Spleen (tissue), 11 donors: ENCODE results near the gene AGPAT3. TPM values are rescaled to one million over a fixed set of nuclear protein-coding genes. Genes with fewer than 3 reads are reported as not detected.
"Not testable (repeated sequence)": the region's sequence is repeated elsewhere in the genome, so short reads cannot be mapped to it uniquely, and the experiment has no call there.

ENCODE experiments used
- DNase-seq: peaks from one replicate; pipeline ENCODE4 v3.0.0-alpha.2; 2020
- H3K27ac ChIP-seq, 8 donors: fragments of 200-600 bp; sonication (generic) in 7 of 8; 1 replicate in 4 of 8; 2 replicates in 4 of 8; pipeline versions ENCODE4 v1.5.0 to v1.8.0; 2016 to 2021; ENCODE audit warnings: inconsistent platforms in 4 of 8, mild to moderate bottlenecking in 4 of 8, moderate library complexity in 1 of 8
- H3K27me3 ChIP-seq, 7 donors: fragments of 200-600 bp; sonication (generic) in 6 of 7; replicated peaks in 1 of 7; 1 replicate in 4 of 7; 2 replicates in 3 of 7; pipeline versions ENCODE4 v1.5.0 to v1.8.0; 2016 to 2021; ENCODE audit warnings: inconsistent platforms in 3 of 7, mild to moderate bottlenecking in 1 of 7
- H3K36me3 ChIP-seq, 6 donors: fragments of 200-600 bp; sonication (generic) in 5 of 6; 1 replicate in 4 of 6; 2 replicates in 2 of 6; pipeline versions ENCODE4 v1.5.0 to v1.8.0; 2016 to 2021; ENCODE audit warnings: inconsistent platforms in 2 of 6
- H3K4me1 ChIP-seq, 6 donors: fragments of 200-600 bp; sonication (generic) in 5 of 6; 1 replicate in 3 of 6; 2 replicates in 3 of 6; pipeline versions ENCODE4 v1.5.0 to v1.8.0; 2016 to 2021; ENCODE audit warnings: inconsistent platforms in 3 of 6
- H3K4me3 ChIP-seq, 8 donors: fragments of 200-600 bp; sonication (generic) in 7 of 8; 1 replicate in 4 of 8; 2 replicates in 4 of 8; pipeline versions ENCODE4 v1.5.0 to v1.8.0; 2016 to 2021; ENCODE audit warnings: inconsistent platforms in 4 of 8, mild to moderate bottlenecking in 4 of 8, moderate library complexity in 2 of 8
- H3K9me3 ChIP-seq, 8 donors: fragments of 200-600 bp; sonication (generic) in 7 of 8; 1 replicate in 4 of 8; 2 replicates in 4 of 8; pipeline versions ENCODE4 v1.5.0 to v1.8.0; 2016 to 2021; ENCODE audit warnings: inconsistent platforms in 4 of 8
- CTCF ChIP-seq, 11 experiments: fragments of 200-600 bp in 7 of 11; fragments of 450-650 bp in 4 of 11; sonication (generic) in 4 of 11; IDR thresholded peaks in 8 of 11; conservative IDR thresholded peaks in 3 of 11; 1 replicate in 7 of 11; 2 replicates in 4 of 11; pipeline versions ENCODE4 v1.4.0 to v1.8.0; 2016 to 2021; ENCODE audit warnings: antibody characterized with exemption in 11 of 11, inconsistent platforms in 4 of 11, mild to moderate bottlenecking in 1 of 11
- POLR2A ChIP-seq, 3 donors: fragments of 450-650 bp; IDR thresholded peaks; one replicate each; pipeline ENCODE4 v1.5.1; 2017; ENCODE audit warnings: antibody characterized with exemption in 3 of 3, mild to moderate bottlenecking in 1 of 3
- POLR2AphosphoS5 ChIP-seq, 3 donors: sonication (generic); formaldehyde crosslinking; IDR thresholded peaks; one replicate each; pipeline ENCODE4 v1.5.1; 2017; ENCODE audit warnings: antibody characterized with exemption in 3 of 3
- WGBS, 5 donors: extraction: QIAGEN DNeasy Blood & Tissue Kit in 3 of 5; methylation state at CpG; one replicate each; pipeline versions ENCODE4 v1.1.5 to v1.1.7; 2013 to 2018; 5-methylcytosine and 5-hydroxymethylcytosine counted together
- intact Hi-C: fragments of 100-400 bp; cut with DNase I; formaldehyde crosslinking; loops from one replicate; pipeline ENCODE4 v1.15.0; 2023; ENCODE audit warnings: low total_unique reads
- polyA plus RNA-seq, 3 donors: library from polyadenylated mRNA; stranded (reverse); fragments of 200-250 nt; gene quantifications; one replicate each; pipeline ENCODE4 v1.2.1, GENCODE V29; 2013
- total RNA-seq, 7 donors: library from RNA; depleted of rRNA in 3 of 7; stranded (reverse); fragments of >200 nt in 3 of 7; fragmentation: NEBNext Ultra II Directional in 4 of 7; extraction: Animal tissue kit (Norgen Biotek cat#: 25700) in 4 of 7; gene quantifications; one replicate each; pipeline versions ENCODE4 v1.1.0 to v1.2.1, GENCODE V29; 2016 to 2021
- donor health status: healthy with polysubstance abuse.
- donor health status: DM: no; HTN: no; CAD: no; lungs with moderate emphysema.
- donor health status: DM: no; HTN: no; CAD: no.
- donor health status: Bipolar disorder and iron deficiency.
- donor health status: healthy.
- donor health status: DM: no; HTN: no; CAD: no.
- donor health status: DM: yes; HTN: yes; CAD: no.

Gene AGPAT3
- total and polyA plus RNA-seq, 10 donors: 6.9 to 92.0 (median 56.0) TPM

DNA sequence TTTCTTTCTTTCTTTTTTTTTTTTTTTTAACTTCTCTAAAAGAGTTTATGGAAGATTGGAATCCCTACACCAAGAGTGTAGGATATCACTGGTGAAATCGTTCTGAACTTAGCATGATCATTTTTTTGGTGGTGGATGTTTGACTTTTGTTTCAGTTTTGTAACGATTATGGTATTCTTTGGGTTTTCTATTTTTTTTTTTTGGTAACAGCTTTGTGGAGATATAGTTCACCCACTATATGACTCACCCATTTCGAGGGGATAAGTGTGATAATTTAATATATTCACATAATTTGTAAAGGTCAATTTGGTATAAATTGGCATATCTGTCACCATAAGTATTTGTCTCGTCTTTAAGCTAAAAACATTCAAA is 29.2 kb downstream of the AGPAT3 start:
- H3K4me3 ChIP-seq: peak overlapping the region in 3 of 8 donors; percentile 4 to 53 (median 15)
- intact Hi-C loops: no loop called here
- no peaks in the 10 kb centered on the region for H3K27me3 ChIP-seq
- WGBS, 5 donors: 30 to 40% (median 34%) methylated on average over 4 of the region's 4 CpGs
- peaks cover 0 to 35% (median 3%) of the 10 kb centered on the region in 6 donors for H3K36me3 ChIP-seq
- DNase-seq: no peak
- H3K27ac ChIP-seq: peak overlapping the region; percentile 1 to 73 (median 60)
- no peak for TF ChIP-seq POLR2A (IDR thresholded peaks at IDR 0.05)
- TF ChIP-seq POLR2AphosphoS5 (IDR thresholded peaks at IDR 0.05): no peak
- no peak for TF ChIP-seq CTCF (IDR thresholded peaks at IDR 0.05 in 8 of 11, conservative IDR thresholded peaks at IDR 0.05 in 3 of 11)
- H3K9me3 ChIP-seq: peaks cover 0 to 8% (median 0%) of the 10 kb centered on the region in 8 donors
- H3K4me1 ChIP-seq: peaks cover 14 to 61% (median 36%) of the 10 kb centered on the region in 6 donors

- H3K4me3 ChIP-seq: no peak overlapping the region
- WGBS, 5 donors: 95 to 97% (median 96%) methylated on average over 4 of the region's 4 CpGs
- TF ChIP-seq CTCF (IDR thresholded peaks at IDR 0.05 in 8 of 11, conservative IDR thresholded peaks at IDR 0.05 in 3 of 11): no peak
- no peak for TF ChIP-seq POLR2A (IDR thresholded peaks at IDR 0.05)
- TF ChIP-seq POLR2AphosphoS5 (IDR thresholded peaks at IDR 0.05): no peak
- H3K27ac ChIP-seq: peak overlapping the region in 5 of 8 donors; percentile 49 to 73 (median 67)
- no peak for DNase-seq
- intact Hi-C loops: no loop called here
- peaks cover 14 to 52% (median 37%) of the 10 kb centered on the region in 6 donors for H3K4me1 ChIP-seq
- H3K36me3 ChIP-seq: peaks cover 0 to 37% (median 10%) of the 10 kb centered on the region in 6 donors
- no peaks in the 10 kb centered on the region for H3K27me3 ChIP-seq
- H3K9me3 ChIP-seq: peaks cover 0 to 8% (median 0%) of the 10 kb centered on the region in 8 donors
Observed at GRCh38 chr21:43895196-43895595, 30.2 kb downstream of the AGPAT3 start.

- H3K36me3 ChIP-seq: peaks cover 0 to 34% (median 11%) of the 10 kb centered on the region in 6 donors
- DNase-seq, H3K9me3 ChIP-seq, H3K27me3 ChIP-seq, H3K4me3 ChIP-seq, intact Hi-C loops: not testable (repeated sequence)
- H3K4me1 ChIP-seq: peaks cover 14 to 61% (median 47%) of the 10 kb centered on the region in 6 donors
- peak overlapping the region in 1 of 8 donors; percentile 21 for H3K27ac ChIP-seq
- 63 to 91% (median 88%) methylated on average over 3 to 6 of the region's 8 CpGs for WGBS, 5 donors
Observed at GRCh38 chr21:43896696-43897299, 31.8 kb downstream of the AGPAT3 start.

- Histone ChIP-seq H3K4me1 (peaks cover 3 to 62% (median 40%) of the 10 kb centered on the region in 6 donors), H3K36me3 (peaks cover 0 to 45% (median 11%) of the 10 kb centered on the region in 6 donors), H3K4me3 (no peak overlapping the region), H3K9me3 (peaks cover 0 to 8% (median 0%) of the 10 kb centered on the region in 8 donors), H3K27me3 (no peaks in the 10 kb centered on the region), H3K27ac (no peak overlapping the region)
- intact Hi-C loops: no loop called here
- no peak for DNase-seq
- TF ChIP-seq POLR2AphosphoS5 (IDR thresholded peaks at IDR 0.05): peak in 1 of 3 donors; percentile 29
- TF ChIP-seq CTCF (IDR thresholded peaks at IDR 0.05 in 8 of 11, conservative IDR thresholded peaks at IDR 0.05 in 3 of 11): no peak
- TF ChIP-seq POLR2A (IDR thresholded peaks at IDR 0.05): no peak
- WGBS, 5 donors: 94 to 97% (median 96%) methylated on average over 14 to 23 of the region's 23 CpGs
Observed at GRCh38 chr21:43899307-43900077, 34.5 kb downstream of the AGPAT3 start.
